BLaER1 treated with 17β-estradiol and CSF1 and Interleukin-3, amounts not matched to agents 10 nM and 100 nM (cell line): ENCODE results near the gene PERCC1.
A peak's percentile ranks its signal among the peaks of the same experiment; 100 is the strongest.

Experiments used
- H3K27ac ChIP-seq, 11 experiments: shearing (Covaris generic); formaldehyde crosslinking; 2 replicates each; pipeline ENCODE4 v1.8.1; 2022
- H3K27me3 ChIP-seq, 11 experiments: shearing (Covaris generic); formaldehyde crosslinking; 2 replicates each; pipeline ENCODE4 v1.8.1; 2022
- H3K36me3 ChIP-seq, 11 experiments: shearing (Covaris generic); formaldehyde crosslinking; 2 replicates each; pipeline ENCODE4 v1.8.1; 2022
- H3K4me1 ChIP-seq, 10 experiments: shearing (Covaris generic); formaldehyde crosslinking; 2 replicates each; pipeline ENCODE4 v1.8.1; 2022
- H3K4me2 ChIP-seq, 11 experiments: shearing (Covaris generic); formaldehyde crosslinking; 2 replicates each; pipeline ENCODE4 v1.8.1; 2022
- H3K4me3 ChIP-seq, 10 experiments: shearing (Covaris generic); formaldehyde crosslinking; 2 replicates each; pipeline ENCODE4 v1.8.1; 2022
- H3K9ac ChIP-seq, 11 experiments: shearing (Covaris generic); formaldehyde crosslinking; 2 replicates each; pipeline ENCODE4 v1.8.1; 2022
- H3K9me3 ChIP-seq, 11 experiments: shearing (Covaris generic); formaldehyde crosslinking; replicated peaks in 1 of 11; 2 replicates each; pipeline ENCODE4 v1.8.1; 2022
- H4K20me1 ChIP-seq, 11 experiments: shearing (Covaris generic); formaldehyde crosslinking; 2 replicates each; pipeline ENCODE4 v1.8.1; 2022
- Cebpa-rat ChIP-seq, 11 experiments: shearing (Covaris generic); IDR thresholded peaks; 2 replicates each; pipeline ENCODE4 v1.8.1; 2022

Gene PERCC1

DNA sequence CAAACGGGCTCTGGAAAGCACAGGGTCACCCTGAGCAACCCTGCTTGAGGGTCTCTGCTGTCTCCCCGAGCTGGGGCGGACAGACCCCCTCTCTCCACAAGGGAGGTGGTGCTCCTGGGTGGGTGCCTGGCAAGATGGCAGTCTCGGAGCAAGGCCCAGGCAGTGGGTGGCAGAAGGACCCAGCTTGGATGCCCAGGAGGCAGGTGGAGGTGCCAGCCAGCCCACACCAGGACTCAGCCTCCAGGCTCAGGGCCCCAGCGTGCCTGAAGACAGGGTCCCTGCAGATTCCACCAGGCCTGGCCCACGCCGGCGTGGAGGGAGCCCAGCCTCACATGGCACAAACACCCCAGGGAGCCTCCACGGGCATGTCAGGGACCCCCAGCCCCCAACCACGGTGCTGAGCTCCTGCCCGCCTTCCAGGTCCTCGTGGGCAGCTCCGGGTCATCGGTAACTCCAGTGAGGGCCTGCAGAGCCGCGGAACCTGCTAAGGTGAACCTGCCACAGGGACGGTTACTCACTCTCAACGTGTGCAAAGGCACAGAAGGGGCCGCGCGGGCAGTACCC, 37.2 kb upstream of the PERCC1 start:
- H3K4me1 ChIP-seq: peaks cover 0 to 66% (median 39%) of the 10 kb centered on the region in 10 experiments; a peak in 15 of 20 replicates
- no peaks in the 10 kb centered on the region for H3K27me3 ChIP-seq
- peaks cover 0 to 21% (median 0%) of the 10 kb centered on the region in 11 experiments; a peak in 8 of 22 replicates for H3K9me3 ChIP-seq
- H4K20me1 ChIP-seq: peaks cover 0 to 24% (median 4%) of the 10 kb centered on the region in 11 experiments; a peak in 12 of 22 replicates
- no peak overlapping the region for H3K4me3 ChIP-seq
- H3K9ac ChIP-seq: peak overlapping the region in 5 of 11 experiments; percentile 11 to 58 (median 41); a peak in 5 of 22 replicates
- peak overlapping the region in 6 of 11 experiments; percentile 20 to 60 (median 42); a peak in 11 of 22 replicates for H3K4me2 ChIP-seq
- H3K27ac ChIP-seq: no peak overlapping the region
- H3K36me3 ChIP-seq: peaks cover 58 to 89% (median 73%) of the 10 kb centered on the region in 11 experiments
- no peak for TF ChIP-seq Cebpa-rat (IDR thresholded peaks at IDR 0.05)

DNA sequence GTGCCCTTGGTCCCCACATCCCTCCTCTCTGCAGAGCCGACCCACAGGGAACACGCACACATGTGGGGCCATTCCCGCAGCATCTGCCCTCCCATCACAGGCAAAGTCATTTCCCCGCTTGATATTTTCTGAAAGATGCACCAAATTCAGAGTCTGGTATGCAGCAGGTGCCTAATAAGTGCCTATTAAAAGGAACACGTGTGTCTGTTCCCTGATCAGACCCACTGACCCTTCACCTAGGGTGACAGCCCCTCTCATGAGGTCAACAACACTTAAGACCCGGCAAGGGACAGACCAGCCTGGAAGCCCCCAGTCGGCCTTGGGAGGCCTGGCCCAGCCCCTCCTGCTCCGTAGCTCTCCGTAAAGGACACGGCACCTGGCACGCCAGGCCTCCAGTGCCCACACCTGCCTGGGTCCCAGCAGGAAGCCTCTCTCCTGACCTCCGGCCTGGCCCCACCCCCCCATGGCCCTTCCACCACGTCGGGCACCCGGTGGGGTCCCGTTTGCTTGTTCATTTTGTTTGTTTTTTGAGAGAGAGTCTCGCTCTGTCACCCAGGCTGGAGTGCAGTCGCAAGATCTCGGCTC, 36.4 kb upstream of the PERCC1 start:
- Histone ChIP-seq H3K9me3 (peaks cover 0 to 21% (median 0%) of the 10 kb centered on the region in 11 experiments; a peak in 8 of 22 replicates), H3K36me3 (peaks cover 62 to 91% (median 76%) of the 10 kb centered on the region in 11 experiments)

GRCh38 chr16:1395444-1396031, 35.3 kb upstream of the PERCC1 start:
- peaks cover 0 to 56% (median 31%) of the 10 kb centered on the region in 10 experiments; a peak in 15 of 20 replicates for H3K4me1 ChIP-seq
- no peak for TF ChIP-seq Cebpa-rat (IDR thresholded peaks at IDR 0.05)
- peaks cover 0 to 17% (median 0%) of the 10 kb centered on the region in 11 experiments; a peak in 8 of 22 replicates for H3K9me3 ChIP-seq
- no peak overlapping the region for H3K27ac ChIP-seq
- H3K9ac ChIP-seq: no peak overlapping the region
- no peak overlapping the region for H3K4me2 ChIP-seq
- H4K20me1 ChIP-seq: peaks cover 0 to 37% (median 8%) of the 10 kb centered on the region in 11 experiments; a peak in 13 of 22 replicates
- H3K36me3 ChIP-seq: peaks cover 62 to 93% (median 78%) of the 10 kb centered on the region in 11 experiments
- H3K27me3 ChIP-seq: no peaks in the 10 kb centered on the region
- no peak overlapping the region for H3K4me3 ChIP-seq

More for the DNA sequence above, 36.4 kb upstream of the PERCC1 start:
- Histone ChIP-seq H3K27me3 (no peaks in the 10 kb centered on the region), H3K4me2 (no peak overlapping the region), H4K20me1 (peaks cover 0 to 31% (median 8%) of the 10 kb centered on the region in 11 experiments; a peak in 13 of 22 replicates), H3K9ac (no peak overlapping the region), H3K4me1 (peaks cover 0 to 67% (median 42%) of the 10 kb centered on the region in 10 experiments; a peak in 15 of 20 replicates), H3K27ac (no peak overlapping the region), H3K4me3 (no peak overlapping the region)
- no peak for TF ChIP-seq Cebpa-rat (IDR thresholded peaks at IDR 0.05)

DNA sequence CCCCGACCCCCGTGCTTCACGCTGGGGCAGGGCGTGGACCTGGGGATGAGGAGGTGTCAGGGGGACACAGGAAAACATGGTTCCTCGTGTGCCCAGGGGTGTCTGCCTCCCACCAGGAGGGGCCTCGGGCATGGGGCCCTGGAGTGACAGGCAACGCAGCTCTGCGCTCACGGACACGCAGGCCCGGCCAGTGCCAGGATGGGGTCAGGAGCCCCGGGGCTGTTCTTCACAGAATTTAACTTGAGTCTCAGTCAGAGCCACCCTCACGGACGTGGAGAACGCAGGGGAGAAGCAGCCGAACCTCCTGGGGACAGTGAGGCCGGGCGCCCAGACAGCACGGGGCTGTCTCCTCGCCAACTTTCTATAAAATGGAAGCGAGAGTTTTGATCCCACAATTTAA, 33.1 kb upstream of the PERCC1 start:
- H3K9ac ChIP-seq: no peak overlapping the region
- H3K9me3 ChIP-seq: no peaks in the 10 kb centered on the region
- no peak overlapping the region for H3K4me3 ChIP-seq
- peaks cover 0 to 33% (median 20%) of the 10 kb centered on the region in 10 experiments; a peak in 13 of 20 replicates for H3K4me1 ChIP-seq
- H3K27me3 ChIP-seq: no peaks in the 10 kb centered on the region
- H4K20me1 ChIP-seq: peaks cover 3 to 53% (median 22%) of the 10 kb centered on the region in 11 experiments; a peak in 14 of 22 replicates
- H3K36me3 ChIP-seq: peaks cover 68 to 93% (median 82%) of the 10 kb centered on the region in 11 experiments
- H3K4me2 ChIP-seq: no peak overlapping the region
- no peak for TF ChIP-seq Cebpa-rat (IDR thresholded peaks at IDR 0.05)
- H3K27ac ChIP-seq: no peak overlapping the region

DNA sequence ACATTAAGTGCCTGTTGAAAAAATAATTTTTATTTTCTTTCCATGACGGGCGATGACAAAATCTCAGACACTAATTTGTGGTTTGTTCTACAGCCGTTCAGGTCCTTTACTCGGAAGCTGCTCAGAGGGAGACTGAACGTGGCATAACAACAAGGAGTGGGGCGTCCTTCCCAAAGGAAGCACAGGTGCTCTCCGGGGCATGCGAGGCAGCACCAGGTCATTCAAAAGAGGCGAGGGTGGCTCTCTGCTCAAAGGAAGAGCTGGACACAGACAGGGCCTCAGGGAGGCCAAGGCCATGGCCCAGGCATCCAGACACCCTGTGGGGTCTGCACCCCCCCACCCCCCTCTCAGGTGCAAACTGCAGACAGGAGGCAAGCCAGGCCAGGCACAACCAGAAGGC, 32.5 kb upstream of the PERCC1 start:
- no peaks in the 10 kb centered on the region for H3K9me3 ChIP-seq
- H3K9ac ChIP-seq: peak overlapping the region in 6 of 11 experiments; percentile 9 to 71 (median 20); a peak in 5 of 22 replicates
- peak overlapping the region in 5 of 11 experiments; percentile 24 to 56 (median 36); a peak in 9 of 22 replicates for H3K4me2 ChIP-seq
- H3K4me3 ChIP-seq: no peak overlapping the region; a peak in 1 of 20 replicates
- no peak overlapping the region for H3K27ac ChIP-seq
- TF ChIP-seq Cebpa-rat (IDR thresholded peaks at IDR 0.05): no peak
- peaks cover 0 to 28% (median 17%) of the 10 kb centered on the region in 10 experiments; a peak in 13 of 20 replicates for H3K4me1 ChIP-seq
- H3K27me3 ChIP-seq: no peaks in the 10 kb centered on the region
- peaks cover 8 to 57% (median 27%) of the 10 kb centered on the region in 11 experiments; a peak in 15 of 22 replicates for H4K20me1 ChIP-seq
- H3K36me3 ChIP-seq: peaks cover 68 to 93% (median 82%) of the 10 kb centered on the region in 11 experiments

- H3K9ac ChIP-seq: peak overlapping the region in 7 of 11 experiments; percentile 12 to 71 (median 19); a peak in 6 of 22 replicates
- H4K20me1 ChIP-seq: peaks cover 15 to 57% (median 34%) of the 10 kb centered on the region in 11 experiments; a peak in 19 of 22 replicates
- peaks cover 0 to 21% (median 11%) of the 10 kb centered on the region in 10 experiments; a peak in 13 of 20 replicates for H3K4me1 ChIP-seq
- H3K27me3 ChIP-seq: no peaks in the 10 kb centered on the region
- H3K9me3 ChIP-seq: no peaks in the 10 kb centered on the region
- H3K4me2 ChIP-seq: peak overlapping the region in 5 of 11 experiments; percentile 24 to 56 (median 36); a peak in 9 of 22 replicates
- H3K36me3 ChIP-seq: peaks cover 68 to 93% (median 82%) of the 10 kb centered on the region in 11 experiments
- no peak overlapping the region for H3K27ac ChIP-seq
- H3K4me3 ChIP-seq: no peak overlapping the region; a peak in 1 of 20 replicates
- TF ChIP-seq Cebpa-rat (IDR thresholded peaks at IDR 0.05): no peak
Observed at GRCh38 chr16:1398826-1399581, 31.9 kb upstream of the PERCC1 start.

GRCh38 chr16:1401061-1401757, 29.7 kb upstream of the PERCC1 start:
- peaks cover 0 to 25% (median 17%) of the 10 kb centered on the region in 10 experiments; a peak in 13 of 20 replicates for H3K4me1 ChIP-seq
- H3K36me3 ChIP-seq: peaks cover 66 to 88% (median 73%) of the 10 kb centered on the region in 11 experiments
- no peak overlapping the region for H3K4me3 ChIP-seq
- H4K20me1 ChIP-seq: peaks cover 32 to 69% (median 51%) of the 10 kb centered on the region in 11 experiments; a peak in 19 of 22 replicates
- H3K4me2 ChIP-seq: no peak overlapping the region
- no peaks in the 10 kb centered on the region for H3K9me3 ChIP-seq
- no peak overlapping the region for H3K9ac ChIP-seq
- no peak for TF ChIP-seq Cebpa-rat (IDR thresholded peaks at IDR 0.05)
- no peak overlapping the region for H3K27ac ChIP-seq
- no peaks in the 10 kb centered on the region for H3K27me3 ChIP-seq

- H3K9ac ChIP-seq: no peak overlapping the region; a peak in 1 of 22 replicates
- H3K4me1 ChIP-seq: peaks cover 0 to 24% (median 17%) of the 10 kb centered on the region in 10 experiments; a peak in 13 of 20 replicates
- no peaks in the 10 kb centered on the region for H3K27me3 ChIP-seq
- H4K20me1 ChIP-seq: peaks cover 38 to 74% (median 56%) of the 10 kb centered on the region in 11 experiments; a peak in 19 of 22 replicates
- no peak overlapping the region for H3K4me3 ChIP-seq
- no peaks in the 10 kb centered on the region for H3K9me3 ChIP-seq
- TF ChIP-seq Cebpa-rat (IDR thresholded peaks at IDR 0.05): peak in 2 of 11 experiments; percentile 25 to 40; a peak in 2 of 22 replicates
- no peak overlapping the region for H3K4me2 ChIP-seq
- H3K27ac ChIP-seq: no peak overlapping the region
- peaks cover 66 to 88% (median 78%) of the 10 kb centered on the region in 11 experiments for H3K36me3 ChIP-seq
Observed at GRCh38 chr16:1401758-1402154, 29.1 kb upstream of the PERCC1 start.
